ENCODE results near the gene THAP11.
A peak's percentile ranks its signal among the peaks of the same experiment; 100 is the strongest.

THAP11 gene

GRCh38 chr16:67803894-67804293, 38.2 kb upstream of the THAP11 start:
- Histone ChIP-seq H3K4me1 (peaks cover 0 to 37% (median 19%) of the 10 kb centered on the region in 4 donors), H3K27me3 (no peaks in the 10 kb centered on the region), H3K36me3 (peaks cover 4 to 45% (median 5%) of the 10 kb centered on the region in 3 donors), H3K27ac (no peak overlapping the region), H3K4me3 (no peak overlapping the region), H3K9me3 (no peaks in the 10 kb centered on the region)
- intact Hi-C loops (cut with DNase I; ENCODE audit: low total_unique reads) = no loop called here
- no peak for TF ChIP-seq CTCF (IDR thresholded peaks at IDR 0.05)
- no peak for DNase-seq

- H3K9me3 ChIP-seq = no peaks in the 10 kb centered on the region
- TF ChIP-seq CTCF (IDR thresholded peaks at IDR 0.05) = no peak
- no peaks in the 10 kb centered on the region for H3K27me3 ChIP-seq
- peak overlapping the region in 1 of 2 donors; percentile 89 for H3K27ac ChIP-seq
- H3K36me3 ChIP-seq = peaks cover 4 to 36% (median 5%) of the 10 kb centered on the region in 3 donors
- H3K4me1 ChIP-seq = peaks cover 0 to 37% (median 19%) of the 10 kb centered on the region in 4 donors
- DNase-seq = no peak
- peak overlapping the region; percentile 91 for H3K4me3 ChIP-seq
- intact Hi-C loops (cut with DNase I; ENCODE audit: low total_unique reads) = loop anchor here (5.0 kb wide), 1 partner anchor 138 kb away; the partner anchor contains the start of genes C16orf86 and ENKD1
These were observed 37.1 kb upstream of the THAP11 start for GRCh38 chr16:67804853-67805542.

GRCh38 chr16:67805718-67806427, 36.2 kb upstream of the THAP11 start:
- no peak for DNase-seq
- peaks cover 0 to 30% (median 17%) of the 10 kb centered on the region in 4 donors for H3K4me1 ChIP-seq
- H3K9me3 ChIP-seq = no peaks in the 10 kb centered on the region
- peak overlapping the region; percentile 91 for H3K4me3 ChIP-seq
- no peaks in the 10 kb centered on the region for H3K27me3 ChIP-seq
- intact Hi-C loops (cut with DNase I; ENCODE audit: low total_unique reads) = loop anchor here (5.0 kb wide), 1 partner anchor 139 kb away; the partner anchor contains the start of genes C16orf86 and ENKD1
- no peak for TF ChIP-seq CTCF (IDR thresholded peaks at IDR 0.05)
- H3K27ac ChIP-seq = peak overlapping the region; percentile 86 to 89
- H3K36me3 ChIP-seq = peaks cover 4 to 33% (median 5%) of the 10 kb centered on the region in 3 donors

- DNase-seq = peak; percentile 99
- Histone ChIP-seq H3K27me3 (no peaks in the 10 kb centered on the region), H3K36me3 (peaks cover 4 to 31% (median 5%) of the 10 kb centered on the region in 3 donors), H3K27ac (peak within 1 kb of the TSS; percentile 86 to 89), H3K4me3 (peak within 1 kb of the TSS; percentile 91), H3K4me1 (peaks cover 0 to 25% (median 17%) of the 10 kb centered on the region in 4 donors), H3K9me3 (no peaks in the 10 kb centered on the region)
- intact Hi-C loops (cut with DNase I; ENCODE audit: low total_unique reads) = loop anchor here (5.0 kb wide), 1 partner anchor 139 kb away; the partner anchor contains the start of genes C16orf86 and ENKD1
- no peak for TF ChIP-seq CTCF (IDR thresholded peaks at IDR 0.05)
These were observed 35.5 kb upstream of the THAP11 start, which contains the start of the genes RANBP10 and TSNAXIP1 for GRCh38 chr16:67806428-67807147. TSS of gene RANBP10 (minus strand) at chr16:67806560. CDS start at chr16:67806536, 24 bp downstream. TSS of gene TSNAXIP1 (plus strand) at chr16:67806889. CDS start at chr16:67807150, 261 bp downstream.

- no peak for TF ChIP-seq CTCF (IDR thresholded peaks at IDR 0.05)
- H3K27me3 ChIP-seq = no peaks in the 10 kb centered on the region
- H3K4me3 ChIP-seq = peak overlapping the region; percentile 91
- no peak for DNase-seq
- H3K27ac ChIP-seq = peak overlapping the region; percentile 70 to 86
- H3K4me1 ChIP-seq = peaks cover 0 to 25% (median 15%) of the 10 kb centered on the region in 4 donors
- intact Hi-C loops (cut with DNase I; ENCODE audit: low total_unique reads) = loop anchor here (5.0 kb wide), 1 partner anchor 140 kb away; the partner anchor contains the start of genes C16orf86 and ENKD1
- peaks cover 4 to 25% (median 5%) of the 10 kb centered on the region in 3 donors for H3K36me3 ChIP-seq
- H3K9me3 ChIP-seq = no peaks in the 10 kb centered on the region
These were observed 34.9 kb upstream of the THAP11 start for GRCh38 chr16:67807148-67807682.
